Camera-type eye (tissue), 1 donor: Measurements from ENCODE around the gene P2RY2. TPM values are rescaled to one million over a fixed set of nuclear protein-coding genes. Genes with fewer than 3 reads are reported as not detected.

Experiments
- total RNA-seq: library from RNA; depleted of rRNA; stranded (reverse); fragments of >200 nt; gene quantifications from one replicate; pipeline ENCODE4 v1.2.3, GENCODE V29; 2014

The P2RY2 gene
- 3.8 TPM for total RNA-seq

GRCh38 chr11:73218106-73218829 lies at the start of gene P2RY2:
Gene P2RY2 (plus strand): TSS chr11:73218281. CDS start chr11:73234160, 15,879 bp downstream.

GRCh38 chr11:73271936-73272679 lies 54.0 kb downstream of the P2RY2 start, which contains the start of gene P2RY6:
Gene P2RY6 (plus strand): TSS chr11:73272338. CDS start chr11:73296519, 24,181 bp downstream.

Other genes with a start within 250 kb of the P2RY2 start
- 46.3 TPM for gene FCHSD2, start 76.0 kb upstream of the P2RY2 start, total RNA-seq
- 0.44 TPM for gene P2RY6, start 54.1 kb downstream of the P2RY2 start, total RNA-seq
- gene ARHGEF17, start 90.0 kb downstream of the P2RY2 start, total RNA-seq = 60.8 TPM
- 3.7 TPM for gene RELT, start 158.1 kb downstream of the P2RY2 start, total RNA-seq